A673 (cell line): ENCODE data around the gene LRRC46. TPM values are rescaled to one million over a fixed set of nuclear protein-coding genes. Genes with fewer than 3 reads are reported as not detected.

Experiments
- BruUV-seq: library from RNA; stranded (reverse); fragments of 400-500 nt; replicated peaks from 2 replicates; lab custom pipeline; 2021; lab: Mats Ljungman, UMichigan
- CTCF ChIA-PET: fragments of 300-600 bp; sonication (Branson Sonifier 250); formaldehyde crosslinking; loops from one replicate; lab custom pipeline; 2022; ENCODE audit warnings: antibody characterized with exemption; lab: Charles Lee
- POLR2A ChIA-PET: fragments of 300-600 bp; sonication (Branson Sonifier 250); formaldehyde crosslinking; loops from one replicate; lab custom pipeline; 2022; ENCODE audit warnings: antibody characterized with exemption; ENCODE audit not compliant: low non-redundant PET; lab: Charles Lee
- DNase-seq: peaks from one replicate; pipeline ENCODE4 v3.0.0-alpha.2; 2015; ENCODE audit warnings: low spot score
- H3K27ac ChIP-seq: fragments of 200-600 bp; sonication (generic); 2 replicates; pipeline ENCODE4 v1.5.1; 2016; ENCODE audit warnings: mixed run types, low read depth, mild to moderate bottlenecking, mixed read lengths, antibody characterized with exemption, low read length; ENCODE audit not compliant: poor library complexity, severe bottlenecking
- H3K27me3 ChIP-seq: fragments of 200-600 bp; sonication (generic); replicated peaks from 2 replicates; pipeline ENCODE4 v1.6.1; 2017; ENCODE audit warnings: mixed run types, low read depth, mild to moderate bottlenecking, mixed read lengths, antibody characterized with exemption, low read length; ENCODE audit not compliant: insufficient read depth, poor library complexity
- H3K36me3 ChIP-seq: fragments of 200-600 bp; sonication (generic); 2 replicates; pipeline ENCODE4 v1.6.1; 2016; ENCODE audit warnings: mixed run types, mild to moderate bottlenecking, mixed read lengths, antibody characterized with exemption, low read length; ENCODE audit not compliant: insufficient read depth, poor library complexity, severe bottlenecking
- H3K4me1 ChIP-seq: fragments of 200-600 bp; sonication (generic); 2 replicates; pipeline ENCODE4 v1.6.1; 2017; ENCODE audit warnings: mixed run types, mild to moderate bottlenecking, mixed read lengths, antibody characterized with exemption, low read length; ENCODE audit not compliant: insufficient read depth, poor library complexity, severe bottlenecking
- H3K4me3 ChIP-seq: fragments of 200-600 bp; sonication (generic); 2 replicates; pipeline ENCODE4 v1.5.1; 2016; ENCODE audit warnings: low read depth, mixed run types, mild to moderate bottlenecking, mixed read lengths, low read length; ENCODE audit not compliant: poor library complexity, severe bottlenecking
- H3K9me3 ChIP-seq: fragments of 200-600 bp; sonication (generic); 2 replicates; pipeline ENCODE4 v1.6.1; 2016; ENCODE audit warnings: mixed run types, low read depth, mild to moderate bottlenecking, mixed read lengths, antibody characterized with exemption, low read length; ENCODE audit not compliant: poor library complexity, severe bottlenecking
- CTCF ChIP-seq: fragments of 300-800, 200-600 bp; sonication (generic); conservative IDR thresholded peaks from 2 replicates; pipeline ENCODE4 v1.5.1; 2017; ENCODE audit warnings: low read depth, mild to moderate bottlenecking, antibody characterized with exemption, low read length, moderate library complexity, mixed read lengths
- EZH2 ChIP-seq: fragments of 200-600 bp; sonication (generic); IDR thresholded peaks from 2 replicates; pipeline ENCODE4 v1.6.1; 2017; ENCODE audit warnings: borderline replicate concordance, low read depth, mild to moderate bottlenecking, mixed read lengths, antibody characterized with exemption, low read length; ENCODE audit not compliant: poor library complexity, severe bottlenecking
- intact Hi-C: fragments of 100-400 bp; cut with micrococcal nuclease; formaldehyde crosslinking; loops from one replicate; pipeline ENCODE4 v1.10.0; 2022; ENCODE audit not compliant: unreplicated experiment
- total RNA-seq: library from RNA; stranded (reverse); gene quantifications from 2 replicates; pipeline ENCODE4 v1.2.3, GENCODE V29; 2021

The LRRC46 gene
- total RNA-seq, 1 experiment from 2014 or later, result 1.1 TPM

GRCh38 chr17:47872019-47872650, 40.7 kb downstream of the LRRC46 start:
- CTCF ChIA-PET, result no interaction called here
- Histone ChIP-seq H3K4me3 (no peak overlapping the region), H3K36me3 (no peaks in the 10 kb centered on the region), H3K27me3 (peaks cover 3% of the 10 kb centered on the region), H3K27ac (no peak overlapping the region), H3K4me1 (no peaks in the 10 kb centered on the region), H3K9me3 (no peaks in the 10 kb centered on the region)
- intact Hi-C loops, result no loop called here
- POLR2A ChIA-PET, result no interaction called here
- TF ChIP-seq CTCF, result no peak
- DNase-seq, result no peak
- BruUV-seq, result no TSS peak

GRCh38 chr17:47872651-47873161, 41.2 kb downstream of the LRRC46 start:
- ChIA-PET POLR2A (no interaction called here), CTCF (no interaction called here)
- TF ChIP-seq CTCF, result no peak
- TF ChIP-seq EZH2, result no peak
- H3K27ac ChIP-seq, result no peak overlapping the region
- no TSS peak for BruUV-seq
- H3K9me3 ChIP-seq, result no peaks in the 10 kb centered on the region
- DNase-seq, result no peak
- H3K4me1 ChIP-seq, result no peaks in the 10 kb centered on the region
- no peak overlapping the region for H3K4me3 ChIP-seq
- H3K27me3 ChIP-seq, result peaks cover 3% of the 10 kb centered on the region
- no peaks in the 10 kb centered on the region for H3K36me3 ChIP-seq
- intact Hi-C loops, result no loop called here

GRCh38 chr17:47873200-47874090, 42.0 kb downstream of the LRRC46 start:
- H3K27me3 ChIP-seq, result peaks cover 3% of the 10 kb centered on the region
- no peaks in the 10 kb centered on the region for H3K4me1 ChIP-seq
- TF ChIP-seq CTCF (no peak), EZH2 (no peak)
- CTCF ChIA-PET, result no interaction called here
- H3K36me3 ChIP-seq, result no peaks in the 10 kb centered on the region
- no peak for DNase-seq
- no peak overlapping the region for H3K4me3 ChIP-seq
- no peak overlapping the region for H3K27ac ChIP-seq
- intact Hi-C loops, result no loop called here
- POLR2A ChIA-PET, result no interaction called here
- no peaks in the 10 kb centered on the region for H3K9me3 ChIP-seq
- no TSS peak for BruUV-seq
